Esophagus squamous epithelium (tissue), 5 donors: ENCODE results near the gene TNFRSF25. TPM values are rescaled to one million over a fixed set of nuclear protein-coding genes. Genes with fewer than 3 reads are reported as not detected.
A peak's percentile ranks its signal among the peaks of the same experiment; 100 is the strongest.

Experiments used
- DNase-seq: peaks from one replicate; lab custom pipeline; 2025; lab: John Stamatoyannopoulos, UW
- H3K27ac ChIP-seq, 4 donors: fragments of 200-600 bp; sonication (generic); one replicate each; pipeline ENCODE4 v1.5.1; 2016 to 2019; ENCODE audit warnings: mild to moderate bottlenecking in 1 of 4
- H3K27me3 ChIP-seq, 4 donors: fragments of 200-600 bp; sonication (generic); 1 replicate in 3 of 4; 2 replicates in 1 of 4; pipeline versions ENCODE4 v1.5.1 to v1.6.0; 2017 to 2021; ENCODE audit warnings: antibody characterized with exemption in 1 of 4
- H3K36me3 ChIP-seq, 3 donors: fragments of 200-600 bp; sonication (generic); one replicate each; pipeline ENCODE4 v1.5.1; 2016 to 2019
- H3K4me1 ChIP-seq, 3 donors: fragments of 200-600 bp; sonication (generic); one replicate each; pipeline ENCODE4 v1.5.1; 2017 to 2019
- H3K4me3 ChIP-seq, 4 donors: fragments of 200-600 bp; sonication (generic); 1 replicate in 3 of 4; 2 replicates in 1 of 4; pipeline ENCODE4 v1.5.1; 2016 to 2019; ENCODE audit warnings: mild to moderate bottlenecking in 2 of 4, moderate library complexity in 1 of 4
- H3K9me3 ChIP-seq, 3 donors: fragments of 200-600 bp; sonication (generic); one replicate each; pipeline ENCODE4 v1.5.1; 2016 to 2019
- POLR2A ChIP-seq, 4 donors: fragments of 450-650 bp; IDR thresholded peaks; one replicate each; pipeline ENCODE4 v1.6.1; 2017; ENCODE audit warnings: antibody characterized with exemption in 4 of 4, mild to moderate bottlenecking in 4 of 4, moderate library complexity in 3 of 4
- WGBS, 2 donors: methylation state at CpG; one replicate each; pipeline ENCODE4 v1.1.5; 2018; 5-methylcytosine and 5-hydroxymethylcytosine counted together
- intact Hi-C: fragments of 100-400 bp; cut with DNase I; formaldehyde crosslinking; loops from one replicate; pipeline ENCODE4 v1.15.0; 2022
- total RNA-seq, 4 donors: library from RNA; depleted of rRNA; stranded (reverse); fragments of >200 nt; gene quantifications; one replicate each; pipeline ENCODE4 v1.1.0, GENCODE V29; 2016
- TF ChIP-seq, protein P1 (sequence below), 6 experiments: fragments of 450-650 bp in 4 of 6; fragments of 200-600 bp in 2 of 6; sonication (generic) in 2 of 6; IDR thresholded peaks; one replicate each; pipeline ENCODE4 v1.5.1; 2016 to 2019; ENCODE audit warnings: antibody characterized with exemption in 6 of 6, mild to moderate bottlenecking in 4 of 6, moderate library complexity in 4 of 6
- donor health status: DM: yes; HTN: yes; CAD: no.

The TNFRSF25 gene
- total RNA-seq, 4 donors from 2014 or later, result 22.1 to 47.3 (median 34.3) TPM

DNA sequence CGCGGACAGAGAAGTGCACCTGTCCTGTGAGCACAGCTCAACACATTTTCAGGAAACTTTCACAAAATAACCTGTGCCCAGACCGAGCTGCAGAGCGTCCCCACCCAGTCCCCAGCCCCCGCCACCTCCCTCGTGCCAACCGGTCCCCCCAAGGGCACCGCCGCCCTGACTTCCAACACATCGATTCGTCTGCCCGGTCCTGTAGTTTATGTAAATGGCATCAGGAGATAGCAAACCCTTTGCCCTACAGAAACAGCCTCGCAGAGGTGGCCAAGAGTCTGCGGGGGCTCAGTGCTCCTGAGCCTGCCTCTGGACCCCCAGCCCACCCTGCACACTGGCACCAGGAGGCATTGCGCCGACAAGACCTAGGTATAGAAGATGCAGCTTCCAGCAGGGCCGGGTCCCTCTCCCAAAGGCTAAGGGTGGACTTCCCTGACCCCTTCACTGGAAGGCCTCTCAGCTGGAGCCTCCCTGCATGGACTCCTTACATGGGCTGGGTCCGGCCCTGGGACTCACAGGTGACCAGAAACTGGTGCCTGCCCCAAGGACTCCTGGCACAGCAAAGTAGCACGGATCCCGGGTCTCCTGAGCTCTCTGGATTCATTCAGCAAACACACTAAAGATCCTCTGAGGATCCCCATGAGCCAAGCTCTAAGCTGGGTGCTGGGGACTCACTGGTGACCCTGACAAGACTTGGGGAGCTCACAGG, 32.0 kb upstream of the TNFRSF25 start:
- Histone ChIP-seq H3K4me3 (peak overlapping the region; percentile 51 to 84 (median 61)), H3K27ac (peak overlapping the region in 3 of 4 donors; percentile 35 to 71 (median 45)), H3K9me3 (no peaks in the 10 kb centered on the region), H3K36me3 (no peaks in the 10 kb centered on the region), H3K27me3 (peaks cover 0 to 17% (median 0%) of the 10 kb centered on the region in 4 donors), H3K4me1 (peaks cover 23 to 73% (median 30%) of the 10 kb centered on the region in 3 donors)
- intact Hi-C loops, result no loop called here
- WGBS, 2 donors, result 29% methylated on average over 10 of the region's 20 CpGs; no CpG with 5 or more reads in 1 of the 2 donors
- DNase-seq, result no peak
- no peak for TF ChIP-seq POLR2A (IDR thresholded peaks at IDR 0.05)
- TF ChIP-seq, protein P1, sequence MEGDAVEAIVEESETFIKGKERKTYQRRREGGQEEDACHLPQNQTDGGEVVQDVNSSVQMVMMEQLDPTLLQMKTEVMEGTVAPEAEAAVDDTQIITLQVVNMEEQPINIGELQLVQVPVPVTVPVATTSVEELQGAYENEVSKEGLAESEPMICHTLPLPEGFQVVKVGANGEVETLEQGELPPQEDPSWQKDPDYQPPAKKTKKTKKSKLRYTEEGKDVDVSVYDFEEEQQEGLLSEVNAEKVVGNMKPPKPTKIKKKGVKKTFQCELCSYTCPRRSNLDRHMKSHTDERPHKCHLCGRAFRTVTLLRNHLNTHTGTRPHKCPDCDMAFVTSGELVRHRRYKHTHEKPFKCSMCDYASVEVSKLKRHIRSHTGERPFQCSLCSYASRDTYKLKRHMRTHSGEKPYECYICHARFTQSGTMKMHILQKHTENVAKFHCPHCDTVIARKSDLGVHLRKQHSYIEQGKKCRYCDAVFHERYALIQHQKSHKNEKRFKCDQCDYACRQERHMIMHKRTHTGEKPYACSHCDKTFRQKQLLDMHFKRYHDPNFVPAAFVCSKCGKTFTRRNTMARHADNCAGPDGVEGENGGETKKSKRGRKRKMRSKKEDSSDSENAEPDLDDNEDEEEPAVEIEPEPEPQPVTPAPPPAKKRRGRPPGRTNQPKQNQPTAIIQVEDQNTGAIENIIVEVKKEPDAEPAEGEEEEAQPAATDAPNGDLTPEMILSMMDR (IDR thresholded peaks at IDR 0.05), result no peak

DNA sequence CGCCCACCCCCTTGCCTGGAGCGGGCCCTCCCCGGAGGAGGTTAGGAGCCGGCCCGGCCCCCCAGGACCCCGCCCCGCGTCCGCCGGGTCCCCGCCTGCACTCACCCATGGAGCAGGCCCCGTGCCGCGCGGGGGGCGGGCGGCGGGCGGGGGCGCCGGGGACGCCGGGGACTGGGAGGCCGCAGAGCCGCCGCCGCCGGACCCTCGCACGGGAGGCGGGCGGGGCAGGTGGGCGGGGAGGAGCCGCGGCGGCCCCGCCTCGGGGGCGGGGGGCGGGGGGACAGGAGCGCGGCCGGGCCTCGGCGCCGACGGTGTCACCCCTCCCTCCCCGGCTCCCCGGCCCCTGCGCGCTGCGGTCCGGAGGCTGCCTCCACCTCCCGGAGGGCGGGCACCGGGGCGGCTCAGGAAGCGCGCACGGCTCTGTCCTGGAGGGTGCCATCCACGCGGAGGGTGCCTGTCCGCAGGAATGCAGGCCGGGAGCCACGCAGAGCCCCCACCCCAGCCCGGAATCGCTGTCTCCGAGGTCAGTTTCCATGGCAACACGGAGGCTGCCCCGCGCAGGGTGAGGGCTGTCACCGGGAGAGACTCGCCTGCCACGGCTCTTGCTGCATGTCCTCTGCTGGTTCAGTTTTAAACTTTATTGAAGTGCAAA, 31.4 kb upstream of the TNFRSF25 start:
- no peak for DNase-seq
- Histone ChIP-seq H3K27ac (peak overlapping the region; percentile 10 to 71 (median 56)), H3K4me3 (peak overlapping the region; percentile 51 to 84 (median 61)), H3K4me1 (peaks cover 23 to 73% (median 29%) of the 10 kb centered on the region in 3 donors), H3K36me3 (no peaks in the 10 kb centered on the region), H3K27me3 (peaks cover 0 to 17% (median 0%) of the 10 kb centered on the region in 4 donors), H3K9me3 (no peaks in the 10 kb centered on the region)
- intact Hi-C loops, result no loop called here
- TF ChIP-seq, protein P1 (IDR thresholded peaks at IDR 0.05), result no peak
- no peak for TF ChIP-seq POLR2A (IDR thresholded peaks at IDR 0.05)
- no CpG with 5 or more reads among the region's 74 CpGs for WGBS, 2 donors

DNA sequence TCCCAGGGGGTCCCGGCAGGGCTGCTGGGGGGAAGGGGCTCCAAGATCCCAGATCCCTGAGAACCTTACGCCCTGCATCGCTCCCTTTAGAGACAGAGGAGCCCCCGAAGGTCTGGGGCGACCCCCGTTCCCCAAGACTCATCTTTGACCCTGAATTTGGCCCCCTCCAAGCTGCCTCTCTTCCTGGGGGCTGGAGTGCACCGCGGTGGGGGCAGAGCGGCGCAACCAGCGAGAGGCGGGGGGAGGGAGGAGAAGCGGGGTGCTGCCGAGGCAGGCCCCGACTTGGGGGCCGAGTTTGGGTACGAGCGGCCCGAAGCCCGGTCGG, 30.9 kb upstream of the TNFRSF25 start:
- 15% methylated on average over 4 of the region's 21 CpGs; no CpG with 5 or more reads in 1 of the 2 donors for WGBS, 2 donors
- peaks cover 27 to 73% (median 30%) of the 10 kb centered on the region in 3 donors for H3K4me1 ChIP-seq

DNA sequence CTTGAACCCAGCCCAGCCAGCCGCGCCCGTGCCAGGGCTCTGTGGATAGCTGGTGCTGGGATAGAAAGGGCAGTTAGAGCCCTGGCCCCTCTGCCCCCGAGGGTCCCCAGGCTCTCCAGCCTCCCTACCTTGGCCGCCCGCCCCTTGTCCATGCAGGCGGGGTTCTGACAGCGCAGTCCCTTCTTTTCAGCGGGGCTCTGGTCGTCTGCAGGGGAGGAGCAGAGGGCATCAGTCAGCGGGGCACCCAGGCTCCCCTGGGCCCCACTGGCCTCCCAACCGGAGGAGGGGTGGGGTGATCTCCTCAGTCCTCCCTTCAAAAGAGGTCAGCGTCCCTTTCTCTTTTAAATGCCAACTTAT, 30.4 kb upstream of the TNFRSF25 start:
- H3K27ac ChIP-seq, result peak overlapping the region in 2 of 4 donors; percentile 66 to 71
- H3K27me3 ChIP-seq, result peaks cover 0 to 14% (median 0%) of the 10 kb centered on the region in 4 donors
- intact Hi-C loops, result no loop called here
- TF ChIP-seq, protein P1 (IDR thresholded peaks at IDR 0.05), result no peak
- TF ChIP-seq POLR2A (IDR thresholded peaks at IDR 0.05), result no peak
- no peaks in the 10 kb centered on the region for H3K9me3 ChIP-seq
- H3K36me3 ChIP-seq, result no peaks in the 10 kb centered on the region
- peaks cover 31 to 73% (median 32%) of the 10 kb centered on the region in 3 donors for H3K4me1 ChIP-seq
- 0 to 27% methylated on average over 1 to 4 of the region's 13 CpGs for WGBS, 2 donors
- peak overlapping the region; percentile 51 to 84 (median 61) for H3K4me3 ChIP-seq
- DNase-seq, result no peak

More for the DNA sequence above, 30.9 kb upstream of the TNFRSF25 start:
- Histone ChIP-seq H3K36me3 (no peaks in the 10 kb centered on the region), H3K9me3 (no peaks in the 10 kb centered on the region), H3K27me3 (peaks cover 0 to 14% (median 0%) of the 10 kb centered on the region in 4 donors), H3K27ac (peak overlapping the region; percentile 10 to 71 (median 56)), H3K4me3 (peak overlapping the region; percentile 51 to 84 (median 61))
- intact Hi-C loops, result no loop called here
- TF ChIP-seq POLR2A (IDR thresholded peaks at IDR 0.05), result no peak
- TF ChIP-seq, protein P1 (IDR thresholded peaks at IDR 0.05), result no peak
- DNase-seq, result no peak
